ENCODE measurements around the gene RPGRIP1. TPM values are rescaled to one million over a fixed set of nuclear protein-coding genes. Genes with fewer than 3 reads are reported as not detected.

The RPGRIP1 gene
- total RNA-seq, 1 experiment from 2014 or later: 0.07 TPM

- no peak overlapping the region for H2BK15ac ChIP-seq (ENCODE audit: low read depth, low read length)
- no peak overlapping the region for H3K27ac Mint-ChIP-seq
- no peak overlapping the region for H3K9ac ChIP-seq (ENCODE audit: extremely low read depth, insufficient read length, low read length)
- peaks cover 17 to 19% of the 10 kb centered on the region in 2 experiments for H3K4me1 Mint-ChIP-seq
- H3K23me2 ChIP-seq (ENCODE audit: insufficient read length, low read depth, low read length, poor library complexity, severe bottlenecking): peaks cover under 1% of the 10 kb centered on the region
- no peak overlapping the region for H2AK5ac ChIP-seq (ENCODE audit: insufficient read length, low read length)
- H3K36me3 Mint-ChIP-seq (ENCODE audit: insufficient read depth in 1 of 3, low read depth in 3 of 3): no peaks in the 10 kb centered on the region
- no peak for DNase-seq
- H2BK5ac ChIP-seq (ENCODE audit: insufficient read length, low read length): no peak overlapping the region
- no peak overlapping the region for H2BK120ac ChIP-seq (ENCODE audit: low read depth, low read length, poor library complexity, severe bottlenecking)
- no peak overlapping the region for H3K4ac ChIP-seq (ENCODE audit: low read depth, low read length)
- no peaks in the 10 kb centered on the region for H3K9me3 Mint-ChIP-seq
- H2AFZ ChIP-seq (ENCODE audit: low read length): no peak overlapping the region
- no peak overlapping the region for H3K18ac ChIP-seq (ENCODE audit: insufficient read length, low read depth, low read length)
- H3T11ph ChIP-seq (ENCODE audit: low read length): no peak overlapping the region
- no peak overlapping the region for H3K23ac ChIP-seq (ENCODE audit: insufficient read length, low read depth, low read length)
- H4K20me1 ChIP-seq (ENCODE audit: control insufficient read depth, insufficient read depth, insufficient read length): no peaks in the 10 kb centered on the region
- H3K27me3 ChIP-seq (ENCODE audit: insufficient read depth, low read length): no peaks in the 10 kb centered on the region
- no peaks in the 10 kb centered on the region for H3K9me3 ChIP-seq (ENCODE audit: control insufficient read depth, low read depth, low read length)
- H3K27me3 Mint-ChIP-seq (ENCODE audit: low read depth): no peaks in the 10 kb centered on the region
- no peak overlapping the region for H3K4me2 ChIP-seq (ENCODE audit: insufficient read depth, insufficient read length, low read length)
- H3K56ac ChIP-seq (ENCODE audit: insufficient read length, low read depth, low read length): no peak overlapping the region
- H3K14ac ChIP-seq (ENCODE audit: insufficient read depth, low read length): no peak overlapping the region
- WGBS (ENCODE audit: extremely low coverage, insufficient read length, low lambda C conversion rate): no CpG with 5 or more reads among the region's 12 CpGs
- no peak overlapping the region for H2BK20ac ChIP-seq (ENCODE audit: low read depth, low read length, poor library complexity, severe bottlenecking)
- H4K8ac ChIP-seq (replicated peaks; ENCODE audit: insufficient read length, low read depth, low read length): no peak overlapping the region
- no peak overlapping the region for H3K27ac ChIP-seq (ENCODE audit: insufficient read length, low read depth, low read length)
- no peak overlapping the region for H4K91ac ChIP-seq (ENCODE audit: insufficient read length, low read depth, low read length)
- no peaks in the 10 kb centered on the region for H3K4me1 ChIP-seq (ENCODE audit: insufficient read depth, low read length)
- no peak overlapping the region for H2BK12ac ChIP-seq (ENCODE audit: insufficient read length, low read depth, low read length)
- no peaks in the 10 kb centered on the region for H3K79me2 ChIP-seq (ENCODE audit: insufficient read depth, low read length)
- no peak overlapping the region for H4K5ac ChIP-seq (ENCODE audit: insufficient read length, low read depth, low read length)
- TF ChIP-seq CTCF (conservative IDR thresholded peaks at IDR 0.05): no peak
- no peak overlapping the region for H3K4me3 Mint-ChIP-seq
- H3K79me1 ChIP-seq (ENCODE audit: insufficient read depth, low read depth, low read length, poor library complexity, severe bottlenecking): no peaks in the 10 kb centered on the region
These were observed 33.6 kb downstream of the RPGRIP1 start for GRCh38 chr14:21313512-21313911.
